Stomach smooth muscle (tissue), 2 donors: ENCODE measurements around the gene TMEM61.

Experiments
- H3K27ac ChIP-seq: one replicate; pipeline ENCODE4 v1.7.0; 2013; ENCODE audit warnings: mild to moderate bottlenecking, low read length, inconsistent platforms
- H3K27me3 ChIP-seq, 2 donors: one replicate each; pipeline ENCODE4 v1.7.0; 2013; ENCODE audit warnings: low read length in 2 of 2; ENCODE audit not compliant: insufficient read depth in 2 of 2, control insufficient read depth in 1 of 2
- H3K36me3 ChIP-seq, 2 donors: one replicate each; pipeline ENCODE4 v1.7.0; 2013; ENCODE audit warnings: low read length in 2 of 2; ENCODE audit not compliant: control insufficient read depth in 2 of 2, insufficient read depth in 2 of 2
- H3K4me1 ChIP-seq: one replicate; pipeline ENCODE4 v1.7.0; 2013; ENCODE audit warnings: low read length; ENCODE audit not compliant: control insufficient read depth, insufficient read depth
- H3K4me3 ChIP-seq, 2 donors: one replicate each; pipeline ENCODE4 v1.7.0; 2013; ENCODE audit warnings: low read length in 2 of 2
- H3K9ac ChIP-seq, 2 donors: one replicate each; pipeline ENCODE4 v1.7.0; 2013; ENCODE audit warnings: low read length in 2 of 2, mild to moderate bottlenecking in 1 of 2
- H3K9me3 ChIP-seq, 2 donors: one replicate each; pipeline ENCODE4 v1.7.0; 2013; ENCODE audit warnings: low read length in 2 of 2; ENCODE audit not compliant: control insufficient read depth in 2 of 2
- donor health status: healthy.
- donor health status: Pancreatic carcinoma.

The TMEM61 gene

GRCh38 chr1:54984131-54984842 lies 3.9 kb downstream of the TMEM61 start:
- Histone ChIP-seq H3K27ac (no peak overlapping the region), H3K4me3 (no peak overlapping the region), H3K27me3 (peaks cover 17 to 23% of the 10 kb centered on the region in 2 donors), H3K9me3 (no peaks in the 10 kb centered on the region), H3K9ac (no peak overlapping the region), H3K36me3 (no peaks in the 10 kb centered on the region), H3K4me1 (peaks cover 13% of the 10 kb centered on the region)

GRCh38 chr1:54985556-54985955 lies 5.1 kb downstream of the TMEM61 start:
- Histone ChIP-seq H3K9me3 (no peaks in the 10 kb centered on the region), H3K9ac (no peak overlapping the region), H3K36me3 (no peaks in the 10 kb centered on the region), H3K27ac (no peak overlapping the region), H3K4me1 (peaks cover 7% of the 10 kb centered on the region), H3K27me3 (peaks cover 6 to 15% of the 10 kb centered on the region in 2 donors), H3K4me3 (no peak overlapping the region)

GRCh38 chr1:54986025-54986424 lies 5.6 kb downstream of the TMEM61 start:
- Histone ChIP-seq H3K4me3 (no peak overlapping the region), H3K9me3 (no peaks in the 10 kb centered on the region), H3K27me3 (peaks cover under 1 to 15% of the 10 kb centered on the region in 2 donors), H3K9ac (no peak overlapping the region), H3K4me1 (peaks cover 3% of the 10 kb centered on the region), H3K27ac (no peak overlapping the region), H3K36me3 (no peaks in the 10 kb centered on the region)

- no peak overlapping the region for H3K27ac ChIP-seq
- H3K4me3 ChIP-seq = no peak overlapping the region
- H3K9ac ChIP-seq = no peak overlapping the region
- H3K4me1 ChIP-seq = peaks cover 3% of the 10 kb centered on the region
- H3K36me3 ChIP-seq = no peaks in the 10 kb centered on the region
- peaks cover 0 to 15% of the 10 kb centered on the region in 2 donors for H3K27me3 ChIP-seq
- H3K9me3 ChIP-seq = no peaks in the 10 kb centered on the region
Measured at GRCh38 chr1:54986533-54986932, 6.1 kb downstream of the TMEM61 start.

- no peak overlapping the region for H3K9ac ChIP-seq
- peaks cover 3% of the 10 kb centered on the region for H3K4me1 ChIP-seq
- no peaks in the 10 kb centered on the region for H3K36me3 ChIP-seq
- H3K27me3 ChIP-seq = peaks cover 0 to 10% of the 10 kb centered on the region in 2 donors
- no peak overlapping the region for H3K4me3 ChIP-seq
- H3K27ac ChIP-seq = no peak overlapping the region
- H3K9me3 ChIP-seq = no peaks in the 10 kb centered on the region
Measured at GRCh38 chr1:54987427-54987826, 7.0 kb downstream of the TMEM61 start.

GRCh38 chr1:54987919-54988705 lies 7.7 kb downstream of the TMEM61 start:
- Histone ChIP-seq H3K27ac (no peak overlapping the region), H3K4me1 (peaks cover 3% of the 10 kb centered on the region), H3K4me3 (no peak overlapping the region), H3K36me3 (no peaks in the 10 kb centered on the region), H3K27me3 (peaks cover 0 to 7% of the 10 kb centered on the region in 2 donors), H3K9ac (no peak overlapping the region), H3K9me3 (no peaks in the 10 kb centered on the region)

- peaks cover 0 to 7% of the 10 kb centered on the region in 2 donors for H3K27me3 ChIP-seq
- H3K4me3 ChIP-seq = no peak overlapping the region
- no peak overlapping the region for H3K9ac ChIP-seq
- H3K27ac ChIP-seq = no peak overlapping the region
- no peaks in the 10 kb centered on the region for H3K9me3 ChIP-seq
- peaks cover 3% of the 10 kb centered on the region for H3K4me1 ChIP-seq
- no peaks in the 10 kb centered on the region for H3K36me3 ChIP-seq
Measured at GRCh38 chr1:54988975-54989374, 8.5 kb downstream of the TMEM61 start.

GRCh38 chr1:54989473-54989872 lies 9.0 kb downstream of the TMEM61 start:
- Histone ChIP-seq H3K36me3 (no peaks in the 10 kb centered on the region), H3K4me3 (no peak overlapping the region), H3K4me1 (peaks cover 3% of the 10 kb centered on the region), H3K27ac (no peak overlapping the region), H3K9me3 (no peaks in the 10 kb centered on the region), H3K27me3 (peaks cover 2 to 3% of the 10 kb centered on the region in 2 donors), H3K9ac (no peak overlapping the region)

- Histone ChIP-seq H3K36me3 (no peaks in the 10 kb centered on the region), H3K27ac (no peak overlapping the region), H3K27me3 (peaks cover 0 to 7% of the 10 kb centered on the region in 2 donors), H3K4me1 (peaks cover 3% of the 10 kb centered on the region), H3K9me3 (no peaks in the 10 kb centered on the region), H3K9ac (no peak overlapping the region), H3K4me3 (no peak overlapping the region)
Measured at GRCh38 chr1:54989968-54990810, 9.8 kb downstream of the TMEM61 start.

- H3K27ac ChIP-seq = no peak overlapping the region
- H3K9me3 ChIP-seq = no peaks in the 10 kb centered on the region
- H3K4me1 ChIP-seq = peaks cover 3% of the 10 kb centered on the region
- no peak overlapping the region for H3K4me3 ChIP-seq
- no peaks in the 10 kb centered on the region for H3K36me3 ChIP-seq
- no peak overlapping the region for H3K9ac ChIP-seq
- H3K27me3 ChIP-seq = peaks cover 5 to 14% of the 10 kb centered on the region in 2 donors
Measured at GRCh38 chr1:54990916-54991315, 10.5 kb downstream of the TMEM61 start.
